Common myeloid progenitor, CD34-positive (primary cell): ENCODE results near the gene NEXN.

ENCODE experiments used
- CTCF ChIA-PET: fragments of 350-600 bp; sonication (Branson Sonifier 250); formaldehyde crosslinking; loops from one replicate; lab custom pipeline; 2021; ENCODE audit warnings: antibody characterized with exemption; lab: Charles Lee
- POLR2A ChIA-PET: fragments of 350-600 bp; sonication (Branson Sonifier 250); formaldehyde crosslinking; loops from one replicate; lab custom pipeline; 2021; ENCODE audit warnings: antibody characterized with exemption; lab: Charles Lee
- DNase-seq, 3 donors: peaks; one replicate each; pipeline versions ENCODE4 v3.0.0 to v3.0.0-alpha.2; 2013
- H3K27ac ChIP-seq, 2 experiments: 1 replicate in 1 of 2; 2 replicates in 1 of 2; pipeline ENCODE4 v1.7.0; 2013; ENCODE audit warnings: inconsistent platforms in 2 of 2, low read length in 2 of 2, mild to moderate bottlenecking in 2 of 2, low read depth in 1 of 2, moderate library complexity in 1 of 2; ENCODE audit not compliant: severe bottlenecking in 2 of 2, insufficient read depth in 1 of 2, poor library complexity in 1 of 2
- H3K27me3 ChIP-seq, 5 experiments: replicated peaks in 2 of 5; 1 replicate in 3 of 5; 2 replicates in 2 of 5; pipeline versions ENCODE4 v1.6.1 to v1.7.0; 2013; ENCODE audit warnings: low read length in 4 of 5, mild to moderate bottlenecking in 2 of 5, moderate library complexity in 2 of 5, inconsistent platforms in 1 of 5; ENCODE audit not compliant: insufficient read depth in 5 of 5, control insufficient read depth in 4 of 5
- H3K36me3 ChIP-seq, 4 experiments: 1 replicate in 2 of 4; 2 replicates in 2 of 4; pipeline versions ENCODE4 v1.6.1 to v1.7.0; 2013; ENCODE audit warnings: low read length in 3 of 4, control low read depth in 1 of 4, mild to moderate bottlenecking in 1 of 4; ENCODE audit not compliant: control insufficient read depth in 4 of 4, insufficient read depth in 4 of 4
- H3K4me1 ChIP-seq, 4 experiments: 1 replicate in 3 of 4; 2 replicates in 1 of 4; pipeline versions ENCODE4 v1.6.1 to v1.7.1; 2013; ENCODE audit warnings: low read length in 3 of 4, mild to moderate bottlenecking in 3 of 4, control low read depth in 1 of 4, inconsistent platforms in 1 of 4, moderate library complexity in 1 of 4; ENCODE audit not compliant: control insufficient read depth in 4 of 4, insufficient read depth in 4 of 4; ENCODE audit errors: control extremely low read depth in 1 of 4
- H3K4me3 ChIP-seq, 7 experiments: 1 replicate in 4 of 7; 2 replicates in 3 of 7; pipeline versions ENCODE4 v1.5.1 to v1.7.0; 2013; ENCODE audit warnings: mild to moderate bottlenecking in 7 of 7, low read length in 6 of 7, moderate library complexity in 6 of 7, inconsistent platforms in 2 of 7, low read depth in 2 of 7, control low read depth in 1 of 7; ENCODE audit not compliant: insufficient read depth in 4 of 7, control insufficient read depth in 1 of 7; ENCODE audit errors: extremely low read depth in 1 of 7
- H3K9me3 ChIP-seq, 5 experiments: 1 replicate in 4 of 5; 2 replicates in 1 of 5; pipeline versions ENCODE4 v1.6.1 to v1.7.1; 2013; ENCODE audit warnings: low read length in 4 of 5, mild to moderate bottlenecking in 2 of 5, inconsistent platforms in 1 of 5, low read depth in 1 of 5, moderate library complexity in 1 of 5; ENCODE audit not compliant: control insufficient read depth in 4 of 5, insufficient read depth in 2 of 5; ENCODE audit errors: control extremely low read depth in 1 of 5
- WGBS: methylation state at CpG from one replicate; pipeline ENCODE4 v1.1.5; 2013; ENCODE audit not compliant: insufficient coverage; 5-methylcytosine and 5-hydroxymethylcytosine counted together

NEXN gene

GRCh38 chr1:77942400-77943140 lies 54.1 kb downstream of the NEXN start:
- ChIA-PET CTCF (interaction anchor here (0.6 to 1.4 kb wide), 4 partner anchors 15 to 47 kb away, joined by 3 read pairs; no protein-coding TSS in a partner anchor), POLR2A (no interaction called here)
- no peak overlapping the region for H3K4me3 ChIP-seq
- H3K4me1 ChIP-seq, result no peaks in the 10 kb centered on the region
- no peaks in the 10 kb centered on the region for H3K27me3 ChIP-seq
- no peaks in the 10 kb centered on the region for H3K9me3 ChIP-seq
- no peak overlapping the region for H3K27ac ChIP-seq
- DNase-seq, result no peak
- WGBS, result 100% methylated on average over 2 of the region's 4 CpGs
- H3K36me3 ChIP-seq, result peaks cover 9 to 50% (median 30%) of the 10 kb centered on the region in 4 experiments

GRCh38 chr1:77945345-77945744 lies 56.9 kb downstream of the NEXN start:
- DNase-seq, result no peak
- Histone ChIP-seq H3K36me3 (peaks cover 13 to 72% (median 43%) of the 10 kb centered on the region in 4 experiments), H3K27me3 (no peaks in the 10 kb centered on the region), H3K4me1 (peaks cover 0 to 11% (median 8%) of the 10 kb centered on the region in 4 experiments), H3K27ac (no peak overlapping the region), H3K4me3 (no peak overlapping the region), H3K9me3 (no peaks in the 10 kb centered on the region)
- WGBS, result 90% methylated on average over 2 of the region's 2 CpGs
- POLR2A ChIA-PET, result no interaction called here
- CTCF ChIA-PET, result no interaction called here

GRCh38 chr1:77948841-77949424 lies 60.5 kb downstream of the NEXN start:
- ChIA-PET POLR2A (interaction anchor here (0.6 kb wide), 1 partner anchor 197 kb away, joined by 4 read pairs; no protein-coding TSS in a partner anchor), CTCF (no interaction called here)
- DNase-seq, result peak; percentile 15 to 59 (median 36)
- peaks cover 12 to 79% (median 49%) of the 10 kb centered on the region in 4 experiments for H3K36me3 ChIP-seq
- no peaks in the 10 kb centered on the region for H3K27me3 ChIP-seq
- H3K4me3 ChIP-seq, result no peak overlapping the region
- WGBS, result 17% methylated on average over 1 of the region's 2 CpGs
- H3K4me1 ChIP-seq, result peaks cover 0 to 26% (median 16%) of the 10 kb centered on the region in 4 experiments
- H3K9me3 ChIP-seq, result no peaks in the 10 kb centered on the region
- no peak overlapping the region for H3K27ac ChIP-seq

- Histone ChIP-seq H3K9me3 (no peaks in the 10 kb centered on the region), H3K36me3 (peaks cover 16 to 84% (median 52%) of the 10 kb centered on the region in 4 experiments), H3K27me3 (no peaks in the 10 kb centered on the region), H3K27ac (peak overlapping the region in 1 of 2 experiments; percentile 19), H3K4me3 (peak overlapping the region in 1 of 7 experiments; percentile 18), H3K4me1 (peaks cover 0 to 26% (median 16%) of the 10 kb centered on the region in 4 experiments)
- POLR2A ChIA-PET, result interaction anchor here (1.1 kb wide), 1 partner anchor 14 kb away, joined by 3 read pairs; no protein-coding TSS in a partner anchor
- peak in 1 of 3 donors; percentile 39 for DNase-seq
- CTCF ChIA-PET, result interaction anchor here (0.9 to 1.5 kb wide), 2 partner anchors 18 to 163 kb away, joined by 3 to 7 read pairs; no protein-coding TSS in a partner anchor
These were observed 62.4 kb downstream of the NEXN start for GRCh38 chr1:77950873-77951272.

GRCh38 chr1:77951328-77951727 lies 62.9 kb downstream of the NEXN start:
- CTCF ChIA-PET, result interaction anchor here (0.9 to 1.5 kb wide), 2 partner anchors 17 to 163 kb away, joined by 3 to 7 read pairs; no protein-coding TSS in a partner anchor
- no CpG with 5 or more reads among the region's 1 CpG for WGBS
- no peaks in the 10 kb centered on the region for H3K9me3 ChIP-seq

GRCh38 chr1:77953907-77954306 lies 65.5 kb downstream of the NEXN start:
- CTCF ChIA-PET, result interaction anchor here (1.9 kb wide), 1 partner anchor 12 kb away, joined by 4 read pairs; no protein-coding TSS in a partner anchor
- Histone ChIP-seq H3K4me3 (no peak overlapping the region), H3K36me3 (peaks cover 32 to 84% (median 57%) of the 10 kb centered on the region in 4 experiments), H3K4me1 (peaks cover 0 to 25% (median 14%) of the 10 kb centered on the region in 4 experiments), H3K27ac (no peak overlapping the region), H3K27me3 (no peaks in the 10 kb centered on the region), H3K9me3 (no peaks in the 10 kb centered on the region)
- no peak for DNase-seq
- POLR2A ChIA-PET, result no interaction called here
- WGBS, result 100% methylated on average over 1 of the region's 3 CpGs

More at GRCh38 chr1:77951328-77951727, 62.9 kb downstream of the NEXN start:
- H3K27ac ChIP-seq, result peak overlapping the region in 1 of 2 experiments; percentile 6
- peaks cover 0 to 26% (median 16%) of the 10 kb centered on the region in 4 experiments for H3K4me1 ChIP-seq
- H3K36me3 ChIP-seq, result peaks cover 21 to 84% (median 52%) of the 10 kb centered on the region in 4 experiments
- POLR2A ChIA-PET, result interaction anchor here (1.1 kb wide), 1 partner anchor 13 kb away, joined by 3 read pairs; no protein-coding TSS in a partner anchor
- DNase-seq, result no peak
- H3K27me3 ChIP-seq, result no peaks in the 10 kb centered on the region
- no peak overlapping the region for H3K4me3 ChIP-seq
